ENCODE measurements around the gene TUBA4B.

The TUBA4B gene

DNA sequence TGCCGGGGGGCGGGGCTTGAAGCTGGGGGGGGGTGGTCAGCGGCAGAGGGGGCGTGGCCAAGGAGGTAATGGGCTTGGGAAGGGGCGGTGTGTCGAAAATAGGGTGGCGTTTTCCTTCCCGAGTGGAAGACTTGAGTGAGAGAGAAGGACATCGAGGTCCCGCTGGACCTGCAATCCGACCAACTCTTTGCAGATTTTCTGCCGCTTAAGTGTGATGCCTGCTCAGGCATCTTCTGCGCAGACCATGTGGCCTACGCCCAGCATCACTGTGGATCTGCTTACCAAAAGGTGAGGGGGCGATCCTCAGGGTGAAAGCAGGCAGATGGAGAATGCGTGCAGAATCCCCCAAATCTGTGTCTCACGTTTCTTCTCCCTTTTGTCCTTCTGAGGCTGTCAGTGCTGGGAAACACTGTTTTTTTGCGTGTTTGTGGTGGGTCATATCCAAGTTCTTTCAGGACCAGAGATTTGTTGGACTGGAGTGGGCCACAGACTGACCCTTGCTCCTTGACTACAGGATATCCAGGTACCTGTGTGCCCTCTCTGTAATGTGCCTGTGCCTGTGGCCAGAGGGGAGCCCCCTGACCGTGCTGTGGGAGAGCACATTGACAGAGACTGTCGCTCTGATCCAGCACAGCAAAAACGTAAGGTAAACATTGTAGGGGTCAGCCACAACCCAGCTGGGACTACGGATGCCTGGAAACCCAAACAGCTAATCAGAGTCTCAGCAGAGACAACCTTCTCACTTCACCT is 45.7 kb upstream of the TUBA4B start:
- CTCF ChIA-PET = interaction anchor here (0.9 to 4.2 kb wide), 9 partner anchors 9 to 92 kb away, joined by 3 to 26 read pairs (median 6); partner anchors contain the start of gene CNPPD1
- TF ChIP-seq, protein P1, sequence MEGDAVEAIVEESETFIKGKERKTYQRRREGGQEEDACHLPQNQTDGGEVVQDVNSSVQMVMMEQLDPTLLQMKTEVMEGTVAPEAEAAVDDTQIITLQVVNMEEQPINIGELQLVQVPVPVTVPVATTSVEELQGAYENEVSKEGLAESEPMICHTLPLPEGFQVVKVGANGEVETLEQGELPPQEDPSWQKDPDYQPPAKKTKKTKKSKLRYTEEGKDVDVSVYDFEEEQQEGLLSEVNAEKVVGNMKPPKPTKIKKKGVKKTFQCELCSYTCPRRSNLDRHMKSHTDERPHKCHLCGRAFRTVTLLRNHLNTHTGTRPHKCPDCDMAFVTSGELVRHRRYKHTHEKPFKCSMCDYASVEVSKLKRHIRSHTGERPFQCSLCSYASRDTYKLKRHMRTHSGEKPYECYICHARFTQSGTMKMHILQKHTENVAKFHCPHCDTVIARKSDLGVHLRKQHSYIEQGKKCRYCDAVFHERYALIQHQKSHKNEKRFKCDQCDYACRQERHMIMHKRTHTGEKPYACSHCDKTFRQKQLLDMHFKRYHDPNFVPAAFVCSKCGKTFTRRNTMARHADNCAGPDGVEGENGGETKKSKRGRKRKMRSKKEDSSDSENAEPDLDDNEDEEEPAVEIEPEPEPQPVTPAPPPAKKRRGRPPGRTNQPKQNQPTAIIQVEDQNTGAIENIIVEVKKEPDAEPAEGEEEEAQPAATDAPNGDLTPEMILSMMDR (IDR thresholded peaks at IDR 0.05; ENCODE audit: insufficient read depth, low read length, missing control alignments) = no peak
- H3K4me3 ChIP-seq (ENCODE audit: low read depth, low read length) = peak overlapping the region; percentile 86
- no peak for DNase-seq (ENCODE audit: low read depth, low spot score)
- POLR2A ChIA-PET = interaction anchor here (0.5 to 2.9 kb wide), 9 partner anchors 11 to 71 kb away, joined by 3 to 27 read pairs (median 5); partner anchors contain the start of genes ABCB6, ANKZF1, ATG9A and CNPPD1

DNA sequence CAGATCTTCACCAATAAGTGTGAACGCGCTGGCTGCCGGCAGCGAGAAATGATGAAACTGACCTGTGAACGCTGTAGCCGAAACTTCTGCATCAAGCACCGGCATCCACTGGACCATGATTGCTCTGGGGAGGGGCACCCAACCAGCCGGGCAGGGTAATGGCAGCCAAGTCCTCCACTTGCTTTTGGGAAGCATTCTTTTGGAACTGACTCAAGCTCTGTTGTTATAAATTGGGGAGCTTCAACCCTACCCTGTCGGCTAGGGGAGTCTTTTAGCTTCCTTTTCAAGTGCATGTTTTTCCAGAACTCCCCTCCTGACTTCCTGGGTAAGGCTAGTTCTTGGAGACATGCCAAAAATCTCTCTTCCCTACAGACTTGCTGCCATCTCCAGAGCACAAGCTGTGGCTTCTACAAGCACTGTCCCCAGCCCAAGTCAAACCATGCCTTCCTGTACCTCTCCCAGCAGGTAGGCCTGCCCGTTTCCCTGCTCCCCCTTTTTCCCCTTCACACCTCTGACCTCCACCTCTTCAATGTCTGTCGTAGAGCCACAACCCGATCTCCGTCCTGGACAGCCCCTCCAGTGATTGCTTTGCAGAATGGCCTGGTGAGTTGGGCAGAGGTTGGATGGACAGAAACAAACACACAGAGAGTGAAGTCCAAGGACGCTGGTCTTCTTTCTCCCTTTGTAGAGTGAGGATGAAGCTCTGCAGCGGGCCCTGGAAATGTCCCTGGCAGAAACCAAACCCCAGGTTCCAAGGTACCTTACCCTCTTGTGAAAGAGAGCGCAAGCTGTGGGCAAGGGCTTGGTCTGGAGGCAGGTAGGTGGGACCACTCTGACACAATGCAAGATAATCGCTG is 44.9 kb upstream of the TUBA4B start:
- no peak for DNase-seq (ENCODE audit: low read depth, low spot score)
- H3K4me3 ChIP-seq (ENCODE audit: low read depth, low read length) = no peak overlapping the region; the same call in 1 of the 2 replicates
- ChIA-PET POLR2A (interaction anchor here (2.9 kb wide), 1 partner anchor 10 kb away, joined by 27 read pairs; the partner anchor contains the start of gene ABCB6), CTCF (interaction anchor here (0.9 to 4.2 kb wide), 7 partner anchors 8 to 87 kb away, joined by 3 to 26 read pairs (median 6); partner anchors contain the start of genes ABCB6 and CNPPD1)
- TF ChIP-seq, protein P1 (IDR thresholded peaks at IDR 0.05; ENCODE audit: insufficient read depth, low read length, missing control alignments) = no peak

DNA sequence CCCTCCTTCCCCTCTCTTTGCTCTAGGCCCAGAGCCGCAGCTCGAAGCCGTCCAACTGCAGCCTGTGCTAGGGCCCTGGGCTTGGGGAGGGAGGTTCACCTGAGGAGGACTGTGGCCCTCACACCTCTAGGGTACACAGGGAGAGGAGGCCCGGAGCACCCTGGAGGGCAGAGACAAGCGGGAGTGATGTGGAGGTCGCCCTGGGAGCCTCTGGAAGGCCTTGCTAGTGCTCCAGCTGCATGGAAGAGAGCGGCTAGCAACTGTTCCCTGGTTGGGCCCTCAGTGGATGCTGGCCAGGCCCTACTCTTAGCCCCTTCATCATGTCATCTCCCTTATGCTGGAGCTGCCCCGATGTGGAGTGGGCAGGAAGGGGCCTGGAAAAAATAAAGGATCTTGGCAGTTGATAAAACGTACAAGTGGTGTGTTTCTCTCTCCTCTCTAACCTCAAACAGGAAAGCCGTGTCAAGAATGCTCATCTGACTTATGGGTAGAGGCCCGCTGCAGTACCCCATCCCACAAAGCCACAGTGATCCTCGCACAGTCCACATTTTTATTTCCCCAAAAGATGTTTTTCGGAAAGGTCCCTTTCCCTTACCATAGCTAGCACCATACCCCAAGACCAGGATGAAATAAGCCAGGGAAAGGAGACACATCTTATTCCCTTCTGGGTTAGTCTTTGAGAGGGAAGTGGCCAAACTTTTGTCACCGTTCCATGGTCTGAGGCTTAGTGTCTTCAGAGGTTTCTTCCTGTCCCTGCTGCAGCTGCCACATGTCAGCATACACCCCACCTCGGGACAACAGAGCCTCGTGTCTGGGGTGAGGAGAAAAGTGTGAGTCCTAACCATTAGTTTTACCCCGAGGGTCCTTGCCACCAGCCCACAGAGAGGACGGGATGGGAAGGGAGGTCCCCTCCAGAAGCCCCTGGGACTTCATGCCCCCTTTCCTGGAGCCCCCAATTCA is 43.5 kb upstream of the TUBA4B start:
- ChIA-PET POLR2A (no interaction called here), CTCF (interaction anchor here (0.9 to 4.2 kb wide), 4 partner anchors 9 to 50 kb away, joined by 3 to 26 read pairs (median 6); partner anchors contain the start of genes ABCB6 and SLC23A3)
- DNase-seq (ENCODE audit: low read depth, low spot score) = no peak
- TF ChIP-seq, protein P1 (IDR thresholded peaks at IDR 0.05; ENCODE audit: insufficient read depth, low read length, missing control alignments) = no peak
- no peak overlapping the region for H3K4me3 ChIP-seq (ENCODE audit: low read depth, low read length)

DNA sequence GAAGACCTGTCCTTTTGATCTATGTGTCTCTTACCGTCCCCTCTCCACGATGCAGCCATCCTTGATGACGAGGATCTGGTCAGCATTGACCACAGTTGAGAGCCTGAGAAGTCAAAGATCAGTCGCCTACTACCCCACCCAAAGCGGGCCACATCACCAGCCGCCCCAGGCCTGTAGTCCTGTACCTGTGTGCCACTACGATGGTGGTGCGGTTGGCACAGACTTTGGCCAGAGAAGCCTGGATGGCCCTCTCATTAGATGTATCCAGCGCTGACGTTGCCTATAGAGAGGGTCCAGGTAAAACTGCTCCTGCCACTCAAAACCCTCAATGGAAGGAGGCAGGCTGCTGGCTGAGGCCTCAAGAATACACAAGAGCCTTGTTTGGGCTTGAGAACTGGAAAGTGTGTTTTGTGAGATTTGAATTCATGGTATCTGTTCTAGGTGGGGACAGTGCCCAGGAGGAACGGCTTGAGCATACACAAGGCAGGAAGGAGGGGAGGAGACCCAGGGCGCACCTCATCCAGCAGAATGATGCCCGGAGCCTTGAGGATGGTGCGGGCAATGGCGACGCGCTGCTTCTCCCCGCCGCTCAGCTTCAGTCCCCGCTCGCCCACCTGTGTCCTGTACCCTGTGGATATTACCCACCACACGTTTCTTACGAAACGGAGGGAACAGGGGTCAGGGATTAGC is 42.7 kb upstream of the TUBA4B start:
- ChIA-PET CTCF (interaction anchor here (1.0 to 4.2 kb wide), 5 partner anchors 8 to 83 kb away, joined by 3 to 26 read pairs (median 9); partner anchors contain the start of genes ABCB6 and SLC23A3), POLR2A (no interaction called here)
- TF ChIP-seq, protein P1 (IDR thresholded peaks at IDR 0.05; ENCODE audit: insufficient read depth, low read length, missing control alignments) = no peak
- DNase-seq (ENCODE audit: low read depth, low spot score) = no peak
- H3K4me3 ChIP-seq (ENCODE audit: low read depth, low read length) = no peak overlapping the region

- DNase-seq (ENCODE audit: low read depth, low spot score) = no peak
- TF ChIP-seq, protein P1 (IDR thresholded peaks at IDR 0.05; ENCODE audit: insufficient read depth, low read length, missing control alignments) = no peak
- no peak overlapping the region for H3K4me3 ChIP-seq (ENCODE audit: low read depth, low read length)
- ChIA-PET POLR2A (no interaction called here), CTCF (interaction anchor here (0.7 to 3.2 kb wide), 7 partner anchors 9 to 428 kb away, joined by 3 to 17 read pairs (median 5); partner anchors contain the start of gene SLC23A3)
Measured at GRCh38 chr2:219210886-219211362, 42.1 kb upstream of the TUBA4B start.
